Measurements from ENCODE around the gene RABL3. TPM values are rescaled to one million over a fixed set of nuclear protein-coding genes. Genes with fewer than 3 reads are reported as not detected.
A peak's percentile ranks its signal among the peaks of the same experiment; 100 is the strongest.

The RABL3 gene
- polyA plus RNA-seq, 1 of the 3 experiments (the other 2 are of a cell fraction) = 2.2 TPM

DNA sequence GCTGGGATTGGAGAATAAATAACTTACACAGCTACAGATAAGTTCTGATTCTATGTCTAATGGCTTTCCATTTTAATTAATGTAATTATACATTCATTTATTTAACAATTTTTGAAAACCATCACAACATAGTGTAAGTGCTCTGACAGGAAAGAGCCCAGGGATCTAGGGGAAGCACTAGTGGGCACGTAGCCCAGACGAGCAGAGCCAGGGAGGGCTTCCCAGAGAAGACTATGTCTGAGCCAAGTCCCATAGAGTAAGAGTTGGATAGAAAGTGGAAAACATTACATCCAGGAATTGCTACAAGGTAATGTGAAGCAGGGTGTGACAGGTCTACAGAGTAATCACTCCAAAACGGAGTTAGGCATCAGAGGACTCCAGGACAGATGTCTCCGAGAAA, 57.4 kb downstream of the RABL3 start:
- H3K9me2 ChIP-seq = no peaks in the 10 kb centered on the region
- no peaks in the 10 kb centered on the region for H3K9me3 ChIP-seq
- no peak overlapping the region for H3K27ac ChIP-seq (ENCODE audit: low read depth in 2 of 2, low read length in 1 of 2)
- no peak overlapping the region for H3K4me3 ChIP-seq (ENCODE audit: low read depth in 2 of 2, low read length in 1 of 2)
- no peak overlapping the region for H3K9ac ChIP-seq
- no peak overlapping the region for H2AFZ ChIP-seq (ENCODE audit: low read depth)
- H3K4me1 ChIP-seq (ENCODE audit: control insufficient read depth in 1 of 2, insufficient read depth in 2 of 2, low read depth in 1 of 2, low read length in 1 of 2) = peaks cover 0 to 19% of the 10 kb centered on the region in 2 experiments; a peak in 2 of 4 replicates
- peaks cover under 1% of the 10 kb centered on the region for H3F3A ChIP-seq (replicated peaks; ENCODE audit: insufficient read depth)
- CTCF ChIA-PET = interaction anchor here (0.6 kb wide), 1 partner anchor 1073 kb away, joined by 3 read pairs; no protein-coding TSS in a partner anchor
- no peak for DNase-seq
- no peaks in the 10 kb centered on the region for H3K79me2 ChIP-seq (ENCODE audit: insufficient read depth)
- WGBS (ENCODE audit: low lambda C conversion rate) = 86% methylated on average over 4 of the region's 4 CpGs
- no peak overlapping the region for H3K4me2 ChIP-seq
- POLR2A ChIA-PET = no interaction called here
- no peak for TF ChIP-seq MXI1 (IDR thresholded peaks at IDR 0.05; ENCODE audit: low read depth, low read length)
- H3K27me3 ChIP-seq (ENCODE audit: insufficient read depth) = no peaks in the 10 kb centered on the region
- no peaks in the 10 kb centered on the region for H4K20me1 ChIP-seq (ENCODE audit: insufficient read depth)
- peaks cover 0 to 2% of the 10 kb centered on the region in 2 experiments for H3K36me3 ChIP-seq (replicated peaks in 1 of 2; ENCODE audit: control insufficient read depth in 1 of 2, insufficient read depth in 2 of 2, low read length in 1 of 2)

- H3K27me3 ChIP-seq (ENCODE audit: insufficient read depth) = no peaks in the 10 kb centered on the region
- no peak overlapping the region for H2AFZ ChIP-seq (ENCODE audit: low read depth)
- no peaks in the 10 kb centered on the region for H3K9me2 ChIP-seq
- H3K4me3 ChIP-seq (ENCODE audit: low read depth in 2 of 2, low read length in 1 of 2) = no peak overlapping the region
- no peaks in the 10 kb centered on the region for H4K20me1 ChIP-seq (ENCODE audit: insufficient read depth)
- H3K36me3 ChIP-seq (replicated peaks in 1 of 2; ENCODE audit: control insufficient read depth in 1 of 2, insufficient read depth in 2 of 2, low read length in 1 of 2) = peaks cover 0 to 2% of the 10 kb centered on the region in 2 experiments
- H3K27ac ChIP-seq (ENCODE audit: low read depth in 2 of 2, low read length in 1 of 2) = peak overlapping the region in 1 of 2 experiments; percentile 34; a peak in 1 of 4 replicates
- no peaks in the 10 kb centered on the region for H3K79me2 ChIP-seq (ENCODE audit: insufficient read depth)
- no peaks in the 10 kb centered on the region for H3F3A ChIP-seq (replicated peaks; ENCODE audit: insufficient read depth)
- no peaks in the 10 kb centered on the region for H3K9me3 ChIP-seq
- no peak overlapping the region for H3K9ac ChIP-seq
- H3K4me2 ChIP-seq = no peak overlapping the region
- no peak for DNase-seq
- H3K4me1 ChIP-seq (ENCODE audit: control insufficient read depth in 1 of 2, insufficient read depth in 2 of 2, low read depth in 1 of 2, low read length in 1 of 2) = peaks cover 0 to 19% of the 10 kb centered on the region in 2 experiments; a peak in 3 of 4 replicates
- 96% methylated on average over 3 of the region's 3 CpGs for WGBS (ENCODE audit: low lambda C conversion rate)
- ChIA-PET CTCF (interaction anchor here (2.5 kb wide), 1 partner anchor 11 kb away, joined by 7 read pairs; no protein-coding TSS in a partner anchor), POLR2A (no interaction called here)
- TF ChIP-seq EP300 (IDR thresholded peaks at IDR 0.05; ENCODE audit: borderline replicate concordance in 1 of 2, low read depth in 1 of 2, low read length in 1 of 2) = no peak
- TF ChIP-seq TAF1 (IDR thresholded peaks at IDR 0.05; ENCODE audit: borderline replicate concordance, low read depth, low read length) = no peak
- TF ChIP-seq RFX5 (IDR thresholded peaks at IDR 0.05; ENCODE audit: low read length) = no peak
- TF ChIP-seq GATA2 (CRISPR knock-in tag; IDR thresholded peaks at IDR 0.05) = no peak
- no peak for TF ChIP-seq FOXM1 (IDR thresholded peaks at IDR 0.05; ENCODE audit: low read depth)
- no peak for TF ChIP-seq POLR2AphosphoS5 (IDR thresholded peaks at IDR 0.05; ENCODE audit: low read depth, low read length)
- TF ChIP-seq, protein P1, sequence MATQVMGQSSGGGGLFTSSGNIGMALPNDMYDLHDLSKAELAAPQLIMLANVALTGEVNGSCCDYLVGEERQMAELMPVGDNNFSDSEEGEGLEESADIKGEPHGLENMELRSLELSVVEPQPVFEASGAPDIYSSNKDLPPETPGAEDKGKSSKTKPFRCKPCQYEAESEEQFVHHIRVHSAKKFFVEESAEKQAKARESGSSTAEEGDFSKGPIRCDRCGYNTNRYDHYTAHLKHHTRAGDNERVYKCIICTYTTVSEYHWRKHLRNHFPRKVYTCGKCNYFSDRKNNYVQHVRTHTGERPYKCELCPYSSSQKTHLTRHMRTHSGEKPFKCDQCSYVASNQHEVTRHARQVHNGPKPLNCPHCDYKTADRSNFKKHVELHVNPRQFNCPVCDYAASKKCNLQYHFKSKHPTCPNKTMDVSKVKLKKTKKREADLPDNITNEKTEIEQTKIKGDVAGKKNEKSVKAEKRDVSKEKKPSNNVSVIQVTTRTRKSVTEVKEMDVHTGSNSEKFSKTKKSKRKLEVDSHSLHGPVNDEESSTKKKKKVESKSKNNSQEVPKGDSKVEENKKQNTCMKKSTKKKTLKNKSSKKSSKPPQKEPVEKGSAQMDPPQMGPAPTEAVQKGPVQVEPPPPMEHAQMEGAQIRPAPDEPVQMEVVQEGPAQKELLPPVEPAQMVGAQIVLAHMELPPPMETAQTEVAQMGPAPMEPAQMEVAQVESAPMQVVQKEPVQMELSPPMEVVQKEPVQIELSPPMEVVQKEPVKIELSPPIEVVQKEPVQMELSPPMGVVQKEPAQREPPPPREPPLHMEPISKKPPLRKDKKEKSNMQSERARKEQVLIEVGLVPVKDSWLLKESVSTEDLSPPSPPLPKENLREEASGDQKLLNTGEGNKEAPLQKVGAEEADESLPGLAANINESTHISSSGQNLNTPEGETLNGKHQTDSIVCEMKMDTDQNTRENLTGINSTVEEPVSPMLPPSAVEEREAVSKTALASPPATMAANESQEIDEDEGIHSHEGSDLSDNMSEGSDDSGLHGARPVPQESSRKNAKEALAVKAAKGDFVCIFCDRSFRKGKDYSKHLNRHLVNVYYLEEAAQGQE (IDR thresholded peaks at IDR 0.05; ENCODE audit: low read depth, low read length) = no peak
- TF ChIP-seq TEAD4 (IDR thresholded peaks at IDR 0.05; ENCODE audit: borderline replicate concordance, insufficient read depth) = no peak
- no peak for TF ChIP-seq FOSL2 (IDR thresholded peaks at IDR 0.05; ENCODE audit: borderline replicate concordance, low read depth)
- no peak for TF ChIP-seq JUND (IDR thresholded peaks at IDR 0.05)
- no peak for TF ChIP-seq RAD21 (IDR thresholded peaks at IDR 0.05; ENCODE audit: low read length)
- TF ChIP-seq FOXJ3 (CRISPR knock-in tag; IDR thresholded peaks at IDR 0.05) = no peak
- TF ChIP-seq, protein P2, sequence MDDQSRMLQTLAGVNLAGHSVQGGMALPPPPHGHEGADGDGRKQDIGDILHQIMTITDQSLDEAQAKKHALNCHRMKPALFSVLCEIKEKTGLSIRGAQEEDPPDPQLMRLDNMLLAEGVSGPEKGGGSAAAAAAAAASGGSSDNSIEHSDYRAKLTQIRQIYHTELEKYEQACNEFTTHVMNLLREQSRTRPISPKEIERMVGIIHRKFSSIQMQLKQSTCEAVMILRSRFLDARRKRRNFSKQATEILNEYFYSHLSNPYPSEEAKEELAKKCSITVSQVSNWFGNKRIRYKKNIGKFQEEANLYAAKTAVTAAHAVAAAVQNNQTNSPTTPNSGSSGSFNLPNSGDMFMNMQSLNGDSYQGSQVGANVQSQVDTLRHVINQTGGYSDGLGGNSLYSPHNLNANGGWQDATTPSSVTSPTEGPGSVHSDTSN (IDR thresholded peaks at IDR 0.05) = no peak
- TF ChIP-seq, protein P3, sequence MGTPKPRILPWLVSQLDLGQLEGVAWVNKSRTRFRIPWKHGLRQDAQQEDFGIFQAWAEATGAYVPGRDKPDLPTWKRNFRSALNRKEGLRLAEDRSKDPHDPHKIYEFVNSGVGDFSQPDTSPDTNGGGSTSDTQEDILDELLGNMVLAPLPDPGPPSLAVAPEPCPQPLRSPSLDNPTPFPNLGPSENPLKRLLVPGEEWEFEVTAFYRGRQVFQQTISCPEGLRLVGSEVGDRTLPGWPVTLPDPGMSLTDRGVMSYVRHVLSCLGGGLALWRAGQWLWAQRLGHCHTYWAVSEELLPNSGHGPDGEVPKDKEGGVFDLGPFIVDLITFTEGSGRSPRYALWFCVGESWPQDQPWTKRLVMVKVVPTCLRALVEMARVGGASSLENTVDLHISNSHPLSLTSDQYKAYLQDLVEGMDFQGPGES (IDR thresholded peaks at IDR 0.05; ENCODE audit: low read depth, low read length) = no peak
- TF ChIP-seq RXRA (IDR thresholded peaks at IDR 0.05; ENCODE audit: borderline replicate concordance, low read depth) = no peak
- no peak for TF ChIP-seq ZBTB33 (IDR thresholded peaks at IDR 0.05; ENCODE audit: borderline replicate concordance, low read depth)
- TF ChIP-seq SMC3 (IDR thresholded peaks at IDR 0.05; ENCODE audit: low read depth, low read length) = no peak
Measured at GRCh38 chr3:120683671-120684301, 58.5 kb downstream of the RABL3 start.
